Activated T-cell treated with anti-CD3 and anti-CD28 coated beads for 1 hour (primary cell): Measurements from ENCODE around the gene PRKG1.
"Not testable (repeated sequence)": the region's sequence is repeated elsewhere in the genome, so short reads cannot be mapped to it uniquely, and the experiment has no call there.

Experiments used
- DNase-seq: peaks from one replicate; pipeline ENCODE4 v3.0.0-alpha.2; 2020; ENCODE audit warnings: low read depth

The PRKG1 gene

DNA sequence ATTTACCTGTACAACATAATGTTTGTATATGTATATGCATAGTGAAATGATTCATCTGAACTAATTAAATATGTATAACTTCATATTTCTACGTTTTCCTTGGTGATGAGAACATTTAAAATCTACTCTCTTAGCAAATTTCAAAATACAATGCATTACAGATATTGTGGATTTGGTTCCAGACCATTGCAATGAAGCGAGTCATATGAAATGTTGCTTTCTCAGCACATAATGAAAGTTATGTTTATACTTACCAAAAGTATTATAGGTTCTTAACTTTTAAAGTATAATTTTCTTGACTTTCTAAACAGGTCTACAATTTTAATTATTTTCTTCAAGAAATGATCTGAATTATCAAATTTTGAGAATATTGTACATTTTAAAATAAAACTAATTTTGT, 435.9 kb downstream of the PRKG1 start:
- DNase-seq = no peak

GRCh38 chr10:51521605-51522004, 447.3 kb downstream of the PRKG1 start:
- no peak for DNase-seq

DNA sequence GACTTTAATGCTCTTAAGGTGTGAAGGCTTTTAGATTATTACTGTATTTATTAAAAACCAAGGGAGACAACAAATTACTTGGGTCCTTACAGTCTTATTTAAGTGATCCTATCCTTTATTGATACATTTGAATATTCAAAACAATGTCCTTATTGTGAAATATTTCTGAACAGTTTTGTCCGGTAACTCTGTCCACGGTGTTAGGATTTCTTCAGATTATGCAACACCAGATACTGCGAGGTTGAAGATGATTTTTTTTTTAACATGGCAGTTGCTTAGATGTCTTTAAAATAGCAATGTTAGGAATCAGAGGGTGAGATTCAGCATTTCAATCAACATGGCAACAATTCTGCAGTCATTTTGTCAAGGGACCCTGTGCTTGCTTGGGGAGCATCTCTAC, 448.6 kb downstream of the PRKG1 start:
- DNase-seq = no peak

- DNase-seq = no peak
Observed at GRCh38 chr10:51523440-51523839, 449.2 kb downstream of the PRKG1 start.

- no peak for DNase-seq
Observed at GRCh38 chr10:51524041-51524440, 449.8 kb downstream of the PRKG1 start.

GRCh38 chr10:51527522-51528219, 453.4 kb downstream of the PRKG1 start:
- no peak for DNase-seq

GRCh38 chr10:51528527-51528926, 454.2 kb downstream of the PRKG1 start:
- DNase-seq = no peak

DNA sequence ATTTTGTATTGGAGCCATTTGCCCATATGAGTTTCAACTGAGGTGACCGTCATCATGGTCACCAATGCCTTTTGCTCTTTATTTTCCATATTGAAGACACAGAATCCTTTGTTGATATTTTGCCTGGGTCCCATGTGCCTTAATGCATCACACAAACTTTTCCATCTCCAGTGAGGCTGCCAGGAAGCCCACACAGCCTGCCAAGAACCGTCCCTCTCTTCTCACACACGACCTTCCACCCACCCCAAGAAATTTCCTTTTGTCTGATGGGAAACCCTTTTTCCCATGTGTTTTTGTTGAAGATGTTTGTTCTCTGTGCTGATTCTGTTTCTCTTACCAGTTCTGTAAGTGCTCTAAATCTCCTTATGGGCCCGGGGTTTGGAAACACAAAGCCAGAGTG, 456.3 kb downstream of the PRKG1 start:
- no peak for DNase-seq

DNA sequence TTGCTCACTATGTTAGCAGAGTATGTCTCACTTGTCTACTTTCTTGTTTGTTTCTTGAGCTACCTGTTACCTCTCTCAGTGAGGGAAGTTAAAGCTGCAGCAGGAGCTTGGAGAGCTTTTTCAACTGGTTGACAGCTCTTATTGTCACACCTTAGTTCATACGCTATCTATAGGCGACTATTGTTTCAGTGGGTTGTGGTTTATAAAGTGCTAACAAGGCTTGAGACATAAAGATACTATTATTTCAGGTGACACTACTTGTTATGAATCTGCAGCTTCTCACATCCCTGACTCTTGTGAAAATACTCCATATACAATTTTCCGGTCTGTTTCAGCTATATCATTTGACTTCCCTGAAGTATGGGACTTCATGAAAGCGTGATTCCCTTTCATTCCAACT, 457.8 kb downstream of the PRKG1 start:
- DNase-seq = no peak

GRCh38 chr10:51542853-51543252, 468.6 kb downstream of the PRKG1 start:
- DNase-seq = no peak

- no peak for DNase-seq
Observed at GRCh38 chr10:51544933-51545332, 470.6 kb downstream of the PRKG1 start.

GRCh38 chr10:51547941-51548340, 473.7 kb downstream of the PRKG1 start:
- DNase-seq = no peak

DNA sequence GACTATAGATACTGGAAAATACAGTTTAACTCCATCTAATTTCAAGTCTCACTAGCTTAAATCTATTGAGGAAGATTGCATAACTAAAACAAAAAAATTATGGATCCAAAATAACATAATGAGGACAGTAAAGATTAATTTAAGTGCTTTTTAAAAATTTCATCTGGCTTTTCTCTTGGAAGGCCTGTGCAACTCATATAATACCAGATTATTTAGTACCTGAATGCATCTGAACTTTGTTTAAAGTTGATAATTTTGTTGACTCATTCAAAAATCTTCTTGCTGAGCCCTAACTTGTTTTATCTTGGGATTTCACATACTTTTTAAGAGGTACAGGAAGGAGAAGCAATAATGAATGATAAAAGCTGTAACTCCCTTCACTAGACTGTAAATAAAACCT, 478.6 kb downstream of the PRKG1 start:
- DNase-seq = no peak

DNA sequence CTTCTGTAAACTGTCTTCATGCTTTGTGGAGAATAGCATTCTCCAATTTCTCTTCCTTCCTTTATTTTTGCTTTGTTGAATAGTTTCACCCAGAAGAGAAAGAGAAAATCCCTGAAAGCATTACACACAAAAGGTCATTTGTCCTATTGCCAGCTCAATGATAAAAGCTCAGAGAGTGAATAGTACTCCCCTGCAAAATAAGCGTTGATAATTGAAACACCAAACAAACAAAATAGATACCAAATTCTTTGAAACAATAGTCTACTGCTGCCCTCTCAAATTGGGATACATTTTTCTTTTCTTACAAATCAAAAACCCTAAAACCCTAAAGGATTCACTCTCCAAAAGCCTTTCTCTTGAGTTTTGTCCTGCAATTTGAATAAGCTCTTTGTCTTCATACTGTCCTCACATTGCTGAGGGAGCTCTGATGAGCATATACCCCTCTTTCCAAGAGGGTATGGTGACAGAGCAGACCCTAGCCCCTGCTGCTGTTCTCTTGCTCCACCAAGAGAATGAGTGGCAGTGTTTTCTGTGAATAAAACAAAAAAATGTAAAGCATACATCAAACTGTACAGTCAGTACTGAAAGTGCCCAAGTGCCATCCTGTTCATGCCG, 490.7 kb downstream of the PRKG1 start:
- DNase-seq = no peak

DNA sequence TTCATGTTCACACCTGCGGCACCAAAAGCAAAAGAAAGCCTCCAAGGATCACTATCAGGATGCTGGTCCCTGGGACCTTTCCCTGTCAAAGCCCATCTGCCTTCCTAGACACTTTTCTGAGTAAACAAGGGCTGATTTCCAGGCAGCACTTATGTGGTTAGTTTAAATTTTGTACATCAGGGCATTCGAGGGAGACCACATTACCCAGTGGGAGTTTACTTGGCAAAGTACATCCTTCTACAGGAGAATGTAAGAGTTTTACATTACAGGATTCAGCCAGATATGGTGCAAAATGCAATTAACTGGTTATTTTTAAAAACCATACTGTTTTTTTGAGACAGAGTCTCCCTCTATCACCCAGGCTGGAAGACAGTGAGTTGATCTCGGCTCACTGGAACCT, 493.0 kb downstream of the PRKG1 start:
- no peak for DNase-seq

GRCh38 chr10:51569467-51569866, 495.2 kb downstream of the PRKG1 start:
- no peak for DNase-seq

GRCh38 chr10:51574248-51575048, 500.2 kb downstream of the PRKG1 start:
- DNase-seq = no peak

GRCh38 chr10:51581196-51581595, 506.9 kb downstream of the PRKG1 start:
- DNase-seq = not testable (repeated sequence)

DNA sequence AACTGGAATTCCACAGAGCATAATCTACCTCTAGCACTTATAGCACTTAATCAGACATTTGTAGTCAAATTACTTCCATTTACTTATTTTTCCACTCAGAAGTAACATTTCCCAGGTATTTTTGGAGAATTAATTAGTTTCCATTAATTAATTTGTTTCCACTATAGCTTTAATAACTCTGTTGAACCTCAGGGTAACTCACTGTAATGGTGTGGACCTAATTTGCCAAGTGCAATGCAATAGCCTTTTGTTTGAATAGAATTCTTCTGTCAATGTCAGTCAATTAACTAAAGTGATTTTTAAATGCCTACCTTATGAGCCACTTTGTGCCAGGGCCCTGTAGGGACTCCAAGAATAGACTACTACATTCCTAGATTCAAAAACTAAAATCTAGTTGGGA, 509.7 kb downstream of the PRKG1 start:
- no peak for DNase-seq

DNA sequence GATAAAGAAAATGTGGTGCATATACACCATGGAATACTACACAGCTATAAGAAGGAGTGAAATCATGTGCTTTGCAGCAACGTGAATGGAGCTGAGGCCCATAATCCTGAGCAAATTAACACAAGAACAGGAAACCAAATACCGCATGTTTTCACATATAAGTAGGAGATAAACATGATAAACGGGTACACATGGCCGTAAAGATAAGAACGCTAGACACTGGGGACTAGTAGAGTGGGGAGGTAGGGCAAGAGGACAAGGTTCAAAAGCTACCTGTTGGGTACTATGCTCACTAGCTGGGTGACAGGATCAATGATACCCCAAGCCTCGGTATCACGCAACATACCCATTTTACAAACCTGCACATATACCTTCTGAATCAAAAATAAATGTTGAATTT, 511.5 kb downstream of the PRKG1 start:
- DNase-seq = no peak

DNA sequence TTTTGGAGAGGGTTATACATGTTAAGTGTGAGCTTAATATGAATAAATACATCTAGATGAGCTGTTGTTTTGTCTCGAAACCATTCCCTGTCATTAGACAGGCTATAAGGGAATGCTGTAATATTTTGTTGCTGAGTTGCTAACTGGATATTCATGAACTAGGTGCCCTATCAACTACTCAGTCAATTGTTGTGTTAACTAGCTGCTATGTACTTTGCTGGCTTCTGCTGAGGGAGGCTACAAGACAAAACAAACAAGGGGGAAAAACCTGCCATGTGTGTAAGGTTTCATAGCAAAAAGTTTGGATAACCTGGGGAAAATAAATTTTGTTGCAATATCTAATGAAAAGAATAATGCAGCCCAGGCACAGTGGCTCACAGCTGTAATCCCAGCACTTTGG, 514.7 kb downstream of the PRKG1 start:
- DNase-seq = no peak

DNA sequence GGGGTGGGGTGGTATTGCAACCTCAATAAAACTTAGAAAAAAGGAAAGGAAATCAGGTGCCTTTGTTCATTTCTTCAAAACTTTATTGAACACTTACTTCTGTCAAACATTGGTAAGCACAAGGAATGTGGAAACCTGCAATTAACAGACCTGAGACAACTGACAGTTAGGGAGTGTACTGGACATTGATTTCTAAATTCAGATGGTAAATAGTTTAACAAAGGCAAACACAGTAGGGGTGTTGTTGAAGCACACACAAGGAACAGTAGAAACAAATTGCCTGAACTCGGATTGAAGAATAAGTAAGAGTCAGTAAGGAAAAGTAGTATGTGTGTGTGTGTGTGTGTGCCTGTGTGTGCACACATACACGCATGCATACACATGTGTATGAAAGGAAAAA, 516.5 kb downstream of the PRKG1 start:
- DNase-seq = no peak

DNA sequence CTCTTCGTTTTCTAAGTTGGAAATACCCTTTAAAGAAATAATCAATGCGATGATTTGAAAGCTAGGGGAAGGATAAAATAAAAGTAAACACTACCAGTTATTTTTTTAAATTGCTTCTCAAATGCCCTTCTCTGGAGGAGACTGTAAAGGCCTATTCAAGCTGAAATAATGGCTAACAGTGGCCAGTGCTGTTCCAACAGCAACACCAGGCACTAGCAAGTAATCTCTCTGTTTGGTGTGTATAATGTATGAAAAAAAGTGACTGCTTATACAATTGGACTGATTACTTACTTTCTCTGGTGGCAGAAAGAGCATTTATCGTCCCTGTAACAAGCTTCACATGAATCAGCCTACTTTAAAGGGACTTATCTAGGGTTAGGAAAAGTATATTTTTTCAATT, 522.4 kb downstream of the PRKG1 start:
- no peak for DNase-seq
